Gastroesophageal sphincter (tissue), 3 donors: ENCODE measurements around the gene NSUN6.

Experiments
- EP300 ChIP-seq: sonication (generic); formaldehyde crosslinking; IDR thresholded peaks from one replicate; pipeline ENCODE4 v1.6.1; 2017; ENCODE audit warnings: antibody characterized with exemption, mild to moderate bottlenecking
- TF ChIP-seq, protein P1 (sequence below), 4 experiments: fragments of 200-600 bp in 2 of 4; fragments of 450-650 bp in 2 of 4; sonication (generic) in 1 of 4; IDR thresholded peaks; one replicate each; pipeline ENCODE4 v1.5.1; 2017 to 2019; ENCODE audit warnings: antibody characterized with exemption in 4 of 4, mild to moderate bottlenecking in 2 of 4, moderate library complexity in 2 of 4

DNA sequence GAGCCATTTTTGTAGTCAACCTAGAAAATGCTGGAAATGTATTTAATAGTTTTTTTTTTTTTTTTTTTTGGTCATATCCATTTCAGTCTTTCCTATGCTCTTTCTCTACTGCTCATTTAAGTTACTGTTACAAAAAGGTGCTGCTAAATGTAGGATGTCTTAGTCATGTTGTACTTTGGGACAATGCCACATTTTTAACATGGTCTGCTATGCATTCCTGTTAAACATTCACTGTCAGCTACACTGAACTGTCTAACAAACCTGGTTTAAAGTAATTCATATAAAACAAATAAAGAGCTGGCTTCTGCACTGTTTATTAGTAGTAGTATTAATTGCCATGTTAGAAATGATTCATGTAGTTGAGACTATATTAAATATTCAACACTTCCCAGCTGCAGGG, 108.6 kb downstream of the NSUN6 start:
- TF ChIP-seq, protein P1, sequence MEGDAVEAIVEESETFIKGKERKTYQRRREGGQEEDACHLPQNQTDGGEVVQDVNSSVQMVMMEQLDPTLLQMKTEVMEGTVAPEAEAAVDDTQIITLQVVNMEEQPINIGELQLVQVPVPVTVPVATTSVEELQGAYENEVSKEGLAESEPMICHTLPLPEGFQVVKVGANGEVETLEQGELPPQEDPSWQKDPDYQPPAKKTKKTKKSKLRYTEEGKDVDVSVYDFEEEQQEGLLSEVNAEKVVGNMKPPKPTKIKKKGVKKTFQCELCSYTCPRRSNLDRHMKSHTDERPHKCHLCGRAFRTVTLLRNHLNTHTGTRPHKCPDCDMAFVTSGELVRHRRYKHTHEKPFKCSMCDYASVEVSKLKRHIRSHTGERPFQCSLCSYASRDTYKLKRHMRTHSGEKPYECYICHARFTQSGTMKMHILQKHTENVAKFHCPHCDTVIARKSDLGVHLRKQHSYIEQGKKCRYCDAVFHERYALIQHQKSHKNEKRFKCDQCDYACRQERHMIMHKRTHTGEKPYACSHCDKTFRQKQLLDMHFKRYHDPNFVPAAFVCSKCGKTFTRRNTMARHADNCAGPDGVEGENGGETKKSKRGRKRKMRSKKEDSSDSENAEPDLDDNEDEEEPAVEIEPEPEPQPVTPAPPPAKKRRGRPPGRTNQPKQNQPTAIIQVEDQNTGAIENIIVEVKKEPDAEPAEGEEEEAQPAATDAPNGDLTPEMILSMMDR (IDR thresholded peaks at IDR 0.05): no peak
- TF ChIP-seq EP300: no peak
